HFF-Myc (cell line): ENCODE data around the gene C16orf92.

ENCODE experiments used
- DNase-seq: peaks from one replicate; pipeline ENCODE4 v3.0.0-alpha.2; 2011; ENCODE audit warnings: low read depth; ENCODE audit errors: extremely low read depth
- H3K4me3 ChIP-seq: replicated peaks from 2 replicates; pipeline ENCODE4 v1.5.1; 2011; ENCODE audit warnings: low read depth, mild to moderate bottlenecking, control low read depth, low read length
- CTCF ChIP-seq: IDR thresholded peaks from 2 replicates; pipeline ENCODE4 v1.5.1; 2012; ENCODE audit warnings: mild to moderate bottlenecking, low read depth, low read length, control low read depth; ENCODE audit errors: missing control alignments

C16orf92 gene

GRCh38 chr16:30006095-30006473 is 16.9 kb upstream of the C16orf92 start:
- TF ChIP-seq CTCF, result no peak
- H3K4me3 ChIP-seq, result no peak overlapping the region
- DNase-seq, result no peak

DNA sequence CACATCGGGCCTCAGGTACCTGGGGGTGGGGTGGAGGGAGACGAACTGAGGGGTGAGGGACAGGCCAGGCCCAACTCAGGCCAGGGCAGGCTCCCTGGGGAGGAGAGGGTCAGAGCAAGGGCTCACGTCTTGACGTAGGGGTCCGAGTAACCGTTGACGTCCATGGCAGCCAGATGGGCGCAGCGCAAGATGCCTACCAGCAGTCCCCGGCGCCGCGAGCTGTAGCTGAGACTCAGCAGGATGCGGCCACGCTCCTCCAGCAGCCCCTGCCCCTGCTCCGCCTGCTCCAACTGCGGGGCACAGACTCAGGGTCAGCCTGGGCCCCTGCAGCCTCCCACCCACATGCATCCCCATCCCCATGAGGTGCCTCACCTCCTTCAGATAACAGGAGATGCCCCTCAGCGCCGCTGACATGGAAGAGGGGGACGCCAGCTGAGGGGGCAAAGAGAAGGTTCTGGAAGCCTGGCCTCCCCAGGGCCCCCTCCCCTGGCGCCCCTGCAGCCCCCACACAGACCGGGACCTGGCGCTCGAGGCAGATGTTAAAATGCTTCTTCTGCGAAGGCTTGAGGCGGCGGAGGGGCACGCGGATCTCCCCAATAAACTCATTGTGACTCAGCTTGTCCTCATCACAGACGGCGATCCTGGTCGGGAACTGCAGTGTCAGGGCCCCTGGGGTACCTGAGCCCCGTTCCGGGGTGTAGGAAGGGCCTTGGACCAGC is 16.2 kb upstream of the C16orf92 start:
- DNase-seq, result no peak
- no peak for TF ChIP-seq CTCF
- H3K4me3 ChIP-seq, result no peak overlapping the region

- DNase-seq, result no peak
- TF ChIP-seq CTCF, result no peak
- H3K4me3 ChIP-seq, result no peak overlapping the region
Measured at GRCh38 chr16:30007378-30007895, 15.6 kb upstream of the C16orf92 start.

DNA sequence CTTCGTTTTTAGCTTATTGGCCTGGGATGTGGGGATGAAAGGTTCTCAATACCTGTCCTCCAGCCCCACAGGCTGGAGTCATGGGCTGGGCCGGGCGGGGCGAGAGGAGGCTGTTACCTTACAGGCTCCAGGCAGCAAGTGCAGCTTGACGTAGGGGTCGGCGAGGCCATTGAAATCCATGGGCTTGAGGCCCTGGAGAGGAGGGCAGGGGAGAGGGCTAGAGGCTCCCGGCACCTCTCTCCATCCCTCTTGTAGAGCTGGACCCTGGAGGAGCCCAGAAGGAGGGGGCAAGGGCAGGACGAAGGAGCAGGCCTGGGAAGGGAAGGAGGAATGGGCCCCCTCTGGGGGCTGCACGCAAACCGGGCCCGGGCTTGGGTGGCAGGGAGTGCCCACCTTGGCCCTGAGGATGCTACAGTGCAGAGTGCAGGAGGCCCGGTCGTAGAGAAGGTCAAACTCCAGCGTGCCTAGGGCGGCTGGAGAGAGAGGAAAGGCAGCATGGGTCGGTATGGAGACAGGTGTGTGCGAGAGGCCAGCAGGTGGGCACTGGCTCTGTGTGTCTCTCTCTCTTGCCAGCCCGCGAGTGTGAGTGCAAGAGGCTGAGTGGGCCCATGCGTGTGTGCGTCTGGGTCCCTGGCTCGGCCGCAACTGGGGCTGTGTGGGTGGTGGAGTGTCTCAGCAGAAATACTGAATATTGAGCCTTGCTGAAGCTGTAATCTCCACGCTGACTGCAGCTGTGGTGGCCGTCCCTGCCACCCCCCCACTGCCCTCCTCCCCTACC is 13.7 kb upstream of the C16orf92 start:
- TF ChIP-seq CTCF, result no peak
- DNase-seq, result no peak
- no peak overlapping the region for H3K4me3 ChIP-seq

GRCh38 chr16:30009990-30010843 is 12.8 kb upstream of the C16orf92 start:
- peak overlapping the region; percentile 38 for H3K4me3 ChIP-seq
- no peak for DNase-seq

More at GRCh38 chr16:30009990-30010843, 12.8 kb upstream of the C16orf92 start:
- no peak for TF ChIP-seq CTCF
